Hematopoietic multipotent progenitor cell treated with erythropoietin and hydrocortisone succinate and interleukin-3 and kit ligand, for 17 days (in vitro differentiated cells): Measurements from ENCODE around the gene PDCD10.

Experiments used
- DNase-seq: peaks from one replicate; pipeline ENCODE4 v3.0.0-alpha.2; 2015; ENCODE audit warnings: low spot score

PDCD10 gene

GRCh38 chr3:167684388-167684993 is 50.2 kb downstream of the PDCD10 start:
- DNase-seq = peak; percentile 89

GRCh38 chr3:167679526-167679925 is 55.2 kb downstream of the PDCD10 start:
- DNase-seq = no peak

GRCh38 chr3:167675848-167676247 is 58.8 kb downstream of the PDCD10 start:
- no peak for DNase-seq

- DNase-seq = no peak
These were observed 61.5 kb downstream of the PDCD10 start for GRCh38 chr3:167673221-167673620.

GRCh38 chr3:167671878-167672427 is 62.7 kb downstream of the PDCD10 start:
- no peak for DNase-seq

GRCh38 chr3:167669699-167670098 is 65.0 kb downstream of the PDCD10 start:
- DNase-seq = no peak

GRCh38 chr3:167668651-167669050 is 66.0 kb downstream of the PDCD10 start:
- no peak for DNase-seq

GRCh38 chr3:167666563-167666962 is 68.1 kb downstream of the PDCD10 start:
- no peak for DNase-seq

GRCh38 chr3:167662919-167663400 is 71.7 kb downstream of the PDCD10 start:
- no peak for DNase-seq

- DNase-seq = no peak
These were observed 76.9 kb downstream of the PDCD10 start for GRCh38 chr3:167657684-167658225.

GRCh38 chr3:167656821-167657220 is 77.9 kb downstream of the PDCD10 start:
- no peak for DNase-seq

GRCh38 chr3:167653760-167654159 is 80.9 kb downstream of the PDCD10 start, which contains the start of gene WDR49:
WDR49 (minus strand) TSS chr3:167653942; CDS start chr3:167653425, 517 bp downstream.
- no peak for DNase-seq

GRCh38 chr3:167653155-167653554 is 81.5 kb downstream of the PDCD10 start:
- no peak for DNase-seq

- no peak for DNase-seq
These were observed 82.9 kb downstream of the PDCD10 start for GRCh38 chr3:167651826-167652225.

GRCh38 chr3:167650459-167650858 is 84.2 kb downstream of the PDCD10 start:
- no peak for DNase-seq

- no peak for DNase-seq
These were observed 84.9 kb downstream of the PDCD10 start for GRCh38 chr3:167649746-167650145.

GRCh38 chr3:167644611-167645010 is 90.1 kb downstream of the PDCD10 start:
- DNase-seq = no peak
